Stimulated activated CD8-positive, alpha-beta memory T cell treated with anti-CD3 and anti-CD28 coated beads, Interleukin-7, amount 100 ng/mL, for 48 hours (primary cell): ENCODE measurements around the gene KANK3.
"Not testable (repeated sequence)": the region's sequence is repeated elsewhere in the genome, so short reads cannot be mapped to it uniquely, and the experiment has no call there.

Experiments used
- DNase-seq, 2 donors: peaks; one replicate each; pipeline ENCODE4 v3.0.0-alpha.2; 2020; ENCODE audit warnings: low read depth in 1 of 2; ENCODE audit errors: extremely low read depth in 1 of 2

KANK3 gene

GRCh38 chr19:8320564-8321066 lies 22.4 kb downstream of the KANK3 start:
- DNase-seq, result no peak

- DNase-seq, result no peak
Observed at GRCh38 chr19:8319807-8320520, 23.1 kb downstream of the KANK3 start.

GRCh38 chr19:8318835-8319234 lies 24.2 kb downstream of the KANK3 start:
- DNase-seq, result not testable (repeated sequence)

GRCh38 chr19:8316351-8317125 lies 26.5 kb downstream of the KANK3 start:
- no peak for DNase-seq

- DNase-seq, result not testable (repeated sequence)
Observed at GRCh38 chr19:8314981-8315640, 28.0 kb downstream of the KANK3 start.

GRCh38 chr19:8311461-8312260 lies 31.4 kb downstream of the KANK3 start:
- no peak for DNase-seq

- DNase-seq, result no peak
Observed at GRCh38 chr19:8310342-8311055, 32.6 kb downstream of the KANK3 start.

- no peak for DNase-seq
Observed at GRCh38 chr19:8308891-8309291, 34.2 kb downstream of the KANK3 start.

GRCh38 chr19:8307965-8308866 lies 34.8 kb downstream of the KANK3 start, which contains the start of gene CD320:
Gene CD320, minus strand, starts transcription at chr19:8308358. Its CDS starts 68 bp downstream, at chr19:8308290.
- peak; percentile 73 to 82 for DNase-seq

GRCh38 chr19:8307400-8307964 lies 35.6 kb downstream of the KANK3 start:
- no peak for DNase-seq

GRCh38 chr19:8306235-8307054 lies 36.6 kb downstream of the KANK3 start:
- no peak for DNase-seq

GRCh38 chr19:8305798-8306197 lies 37.3 kb downstream of the KANK3 start:
- DNase-seq, result no peak

- no peak for DNase-seq
Observed at GRCh38 chr19:8304841-8305621, 38.0 kb downstream of the KANK3 start.

- DNase-seq, result no peak
Observed at GRCh38 chr19:8302734-8303133, 40.3 kb downstream of the KANK3 start.

GRCh38 chr19:8302357-8302691 lies 40.7 kb downstream of the KANK3 start:
- no peak for DNase-seq

GRCh38 chr19:8291337-8291736 lies 51.7 kb downstream of the KANK3 start:
- DNase-seq, result not testable (repeated sequence)

- not testable (repeated sequence) for DNase-seq
Observed at GRCh38 chr19:8276508-8276907, 66.6 kb downstream of the KANK3 start.
